ENCODE measurements around the gene AMH.

AMH gene

DNA sequence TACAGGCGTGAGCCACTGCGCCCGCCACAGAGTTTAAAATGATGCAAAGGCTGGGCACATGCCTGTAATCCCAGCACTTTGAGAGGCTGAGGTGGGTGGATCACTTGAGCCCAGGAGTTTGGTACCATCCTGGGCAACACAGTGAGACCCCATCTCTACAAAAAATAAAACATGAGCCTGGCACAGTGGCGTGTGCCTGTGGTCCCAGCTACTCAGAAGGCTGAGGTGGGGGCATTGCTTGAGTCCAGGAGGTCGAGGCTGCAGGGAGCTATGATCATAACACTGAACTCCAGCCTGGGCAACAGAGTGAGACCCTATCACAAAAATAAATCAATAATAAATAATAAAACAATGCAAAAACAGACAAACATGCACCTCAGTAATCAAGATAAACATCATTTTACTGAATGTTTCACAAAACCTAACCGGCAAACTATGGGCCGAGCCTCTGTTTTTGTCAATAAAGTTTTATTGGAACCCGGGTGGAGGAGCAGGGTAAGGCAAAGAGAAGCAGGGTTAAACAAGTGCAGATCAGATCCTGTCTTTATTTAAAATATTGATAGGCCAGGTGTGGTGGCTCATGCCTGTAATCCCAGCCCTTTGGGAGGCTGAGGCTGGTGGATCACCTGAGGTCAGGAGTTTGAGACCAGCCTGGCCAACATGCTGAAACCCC is 34.8 kb downstream of the AMH start:
- no peak for DNase-seq

- DNase-seq = no peak
These were observed 37.4 kb downstream of the AMH start for GRCh38 chr19:2286402-2287140.

GRCh38 chr19:2287585-2288337 is 38.6 kb downstream of the AMH start:
- DNase-seq = no peak

DNA sequence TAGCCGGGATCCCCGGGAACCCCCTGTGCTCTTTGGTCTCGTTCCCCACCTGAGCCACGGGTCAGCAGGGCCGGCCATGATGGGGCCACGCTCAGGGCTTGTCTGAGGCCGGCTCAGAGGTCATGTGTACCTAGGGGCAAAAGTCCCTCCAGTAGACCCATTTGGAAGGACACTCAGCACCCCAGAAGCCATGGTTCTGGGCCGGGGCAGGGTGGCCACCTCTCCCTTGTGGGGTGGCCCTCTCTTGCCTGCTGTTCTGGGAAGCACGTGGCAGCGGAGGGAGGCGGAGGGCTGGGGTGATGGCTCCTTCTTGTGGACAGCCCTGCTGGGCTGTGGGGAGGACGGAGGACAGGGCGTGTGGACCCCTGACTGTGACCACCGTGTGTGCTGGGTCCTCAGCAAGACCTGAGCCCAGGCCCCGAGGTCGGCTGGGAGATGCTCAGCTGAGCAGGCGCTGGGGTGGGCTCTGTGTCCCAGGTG is 39.3 kb downstream of the AMH start:
- no peak for DNase-seq

DNA sequence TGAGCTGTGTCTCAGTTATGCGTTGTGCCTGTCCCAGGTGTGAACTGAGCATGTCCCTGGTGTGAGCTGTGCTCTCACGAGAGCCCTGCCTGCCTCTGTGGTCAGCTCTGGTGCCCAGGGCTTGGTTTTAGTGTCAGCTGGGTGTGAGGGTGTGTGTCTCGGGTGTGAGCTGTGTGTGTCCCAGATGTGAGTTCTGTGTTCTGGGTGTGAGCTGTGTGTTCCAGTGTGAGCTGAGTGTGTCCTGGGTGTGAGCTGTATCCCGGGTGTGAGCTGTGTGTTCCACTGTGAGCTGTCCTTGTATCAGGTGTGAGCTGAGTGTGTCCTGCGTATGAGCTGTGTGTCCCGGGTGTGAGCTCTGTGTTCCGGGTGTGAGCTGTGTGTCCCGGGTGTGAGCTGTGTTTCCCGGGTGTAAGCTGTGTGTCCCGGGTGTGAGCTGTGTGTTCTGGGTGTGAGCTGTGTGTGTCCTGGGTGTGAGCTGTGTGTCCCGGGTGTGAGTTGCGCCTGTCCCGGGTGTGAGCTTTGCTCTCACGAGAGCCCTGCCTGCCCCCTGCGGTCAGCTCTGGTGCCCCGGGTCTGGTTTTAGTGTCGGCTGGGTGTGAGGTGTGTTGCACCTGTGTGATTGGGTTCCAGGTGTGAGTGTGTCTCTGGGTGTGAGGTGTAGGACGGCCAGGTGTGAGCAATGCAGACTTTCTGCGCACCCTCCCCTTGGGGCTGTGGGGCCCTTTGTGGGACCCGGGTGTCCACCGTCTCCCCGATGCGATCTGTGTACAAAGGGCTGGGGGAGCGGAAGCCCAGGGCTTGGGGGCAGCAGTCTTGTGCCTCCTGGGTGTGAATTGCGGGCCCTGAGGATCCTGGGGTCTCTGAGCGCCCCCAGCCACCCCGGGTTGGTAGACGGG is 39.9 kb downstream of the AMH start:
- no peak for DNase-seq

GRCh38 chr19:2289714-2290435 is 40.8 kb downstream of the AMH start:
- no peak for DNase-seq

GRCh38 chr19:2290441-2291184 is 41.5 kb downstream of the AMH start:
- no peak for DNase-seq

DNA sequence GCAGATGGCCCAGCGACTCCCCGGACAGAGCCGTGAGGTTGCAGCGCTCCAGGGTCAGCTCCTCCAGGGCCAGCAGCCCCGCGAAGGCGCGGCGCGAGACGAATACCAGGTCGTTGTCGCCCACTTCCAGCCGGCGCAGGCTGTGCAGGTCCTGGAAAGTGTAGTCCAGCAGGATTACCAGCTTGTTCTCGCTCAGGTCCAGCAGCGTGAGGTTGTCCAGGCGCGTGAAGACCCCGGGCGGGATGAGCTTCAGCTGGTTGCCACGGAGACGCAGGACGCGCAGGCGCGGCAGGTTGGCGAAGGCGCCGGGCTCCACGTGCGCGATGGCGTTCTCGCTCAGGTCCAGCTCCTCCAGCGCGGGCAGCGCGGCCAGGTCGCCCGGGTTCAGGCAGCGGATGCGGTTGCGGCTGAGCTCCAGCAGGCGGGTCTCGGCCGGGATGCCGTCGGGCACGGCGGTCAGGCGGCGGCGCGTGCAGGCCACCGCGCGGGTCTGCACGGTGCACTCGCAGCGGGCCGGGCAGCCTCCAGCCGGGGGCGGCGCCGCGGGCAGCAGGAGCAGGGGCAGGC is 42.1 kb downstream of the AMH start:
- DNase-seq = peak in 1 of 56 donors; percentile 14

DNA sequence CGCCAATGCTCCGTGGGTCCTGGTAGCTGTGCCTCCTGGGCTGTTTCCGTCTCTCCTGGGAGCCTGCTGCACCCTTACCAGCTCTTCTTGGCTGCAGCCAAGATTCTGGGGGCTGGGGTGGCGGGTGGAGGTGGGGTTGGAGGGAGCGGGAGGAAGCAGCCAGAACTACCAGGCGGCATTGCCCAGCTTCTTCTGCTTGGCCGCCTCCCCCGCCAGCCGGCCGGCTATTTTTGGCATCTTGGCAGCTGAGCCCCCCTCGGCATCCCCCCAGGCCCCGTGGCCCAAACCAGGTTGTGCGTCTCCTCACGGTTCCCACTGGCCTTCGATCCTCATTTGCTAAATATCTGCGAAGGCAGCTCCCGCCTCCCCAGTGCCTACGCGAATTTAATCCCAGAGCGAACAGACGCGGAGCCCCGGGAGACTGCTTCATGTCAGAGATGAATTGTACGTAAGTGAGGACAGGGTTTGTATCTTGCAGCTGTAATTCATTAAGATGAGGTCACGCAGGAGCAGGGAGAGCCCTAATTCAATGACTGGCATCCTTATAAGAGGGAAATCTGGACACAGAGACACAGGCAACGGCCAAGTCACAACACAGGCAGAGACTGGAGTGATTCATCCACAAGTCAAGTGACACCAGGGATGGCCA is 45.7 kb downstream of the AMH start:
- DNase-seq = peak in 38 of 56 donors; percentile 12 to 81 (median 56)

GRCh38 chr19:2296141-2296540 is 47.0 kb downstream of the AMH start:
- DNase-seq = no peak

GRCh38 chr19:2300533-2300932 is 51.4 kb downstream of the AMH start:
- DNase-seq = no peak

Data from nucleus accumbens (tissue), 56 donors.